GOT3 (cell line): ENCODE measurements around the gene CAST.
"Not testable (repeated sequence)": the region's sequence is repeated elsewhere in the genome, so short reads cannot be mapped to it uniquely, and the experiment has no call there.

Experiments
- DNase-seq: peaks from one replicate; lab custom pipeline; 2025; ENCODE audit warnings: mixed read lengths; lab: John Stamatoyannopoulos, UW

CAST gene

GRCh38 chr5:96712100-96712746 lies 50.0 kb downstream of the CAST start:
- no peak for DNase-seq

DNA sequence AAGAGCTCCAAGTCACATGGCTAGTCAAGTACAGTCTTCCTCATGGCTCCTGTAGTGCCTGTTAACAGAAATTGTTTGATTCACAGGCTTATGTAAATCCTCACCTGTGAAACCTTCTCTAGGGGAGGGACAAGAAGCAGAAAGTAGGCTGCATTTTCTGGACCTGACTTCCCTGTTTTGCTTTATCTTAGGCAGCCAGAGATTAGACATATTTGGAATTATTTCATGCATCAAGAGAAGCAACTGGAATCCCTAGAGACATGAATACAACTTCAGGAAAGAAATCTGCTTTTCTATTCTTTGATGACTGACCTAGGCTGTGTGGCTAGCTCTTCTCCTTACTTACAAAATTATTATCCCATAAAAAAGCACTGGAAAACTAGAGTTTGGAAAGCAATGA lies 52.3 kb downstream of the CAST start:
- no peak for DNase-seq

DNA sequence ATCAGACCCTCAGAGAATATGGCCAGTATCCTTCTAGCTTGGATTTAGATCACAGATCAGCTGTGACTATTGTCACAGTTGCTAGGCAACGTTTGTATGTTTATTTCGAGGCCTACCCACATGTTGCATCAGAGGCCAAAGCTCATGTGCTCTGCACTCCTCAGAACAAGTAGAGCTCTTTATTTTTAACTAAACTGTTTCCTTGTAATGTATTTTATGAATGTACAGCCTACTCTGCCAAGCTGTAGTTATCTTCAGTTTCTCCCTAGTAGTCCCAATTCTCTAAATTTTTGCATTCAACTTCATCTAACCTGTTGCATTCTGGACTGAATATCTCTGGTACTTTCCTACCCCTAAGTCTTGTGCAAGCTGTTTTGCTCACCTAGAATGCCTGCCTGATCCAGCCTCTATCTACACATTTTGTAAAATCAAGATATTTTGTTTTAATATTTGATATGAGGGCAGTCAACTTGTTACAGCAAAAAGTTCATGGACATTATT lies 52.8 kb downstream of the CAST start:
- no peak for DNase-seq

GRCh38 chr5:96716007-96716406 lies 53.8 kb downstream of the CAST start:
- DNase-seq, result no peak

DNA sequence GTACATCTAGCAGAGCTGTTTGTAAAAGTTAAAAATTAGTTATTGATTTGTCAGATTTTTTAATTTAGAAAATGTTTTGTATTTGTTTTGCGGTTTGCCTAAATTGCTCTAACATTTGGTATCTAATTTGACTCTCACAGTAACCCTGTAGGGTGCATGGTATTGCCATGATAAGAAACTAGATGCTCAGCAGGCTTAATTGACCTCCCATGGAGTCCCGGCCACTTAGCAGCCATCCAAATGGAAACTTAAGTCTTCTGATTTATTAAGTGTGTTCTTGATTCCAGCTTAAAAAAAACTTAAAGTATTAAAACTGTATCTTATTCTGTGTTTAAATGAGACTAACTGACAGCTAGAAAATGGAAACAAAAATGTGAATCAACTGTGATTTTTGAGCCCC lies 54.5 kb downstream of the CAST start:
- no peak for DNase-seq

DNA sequence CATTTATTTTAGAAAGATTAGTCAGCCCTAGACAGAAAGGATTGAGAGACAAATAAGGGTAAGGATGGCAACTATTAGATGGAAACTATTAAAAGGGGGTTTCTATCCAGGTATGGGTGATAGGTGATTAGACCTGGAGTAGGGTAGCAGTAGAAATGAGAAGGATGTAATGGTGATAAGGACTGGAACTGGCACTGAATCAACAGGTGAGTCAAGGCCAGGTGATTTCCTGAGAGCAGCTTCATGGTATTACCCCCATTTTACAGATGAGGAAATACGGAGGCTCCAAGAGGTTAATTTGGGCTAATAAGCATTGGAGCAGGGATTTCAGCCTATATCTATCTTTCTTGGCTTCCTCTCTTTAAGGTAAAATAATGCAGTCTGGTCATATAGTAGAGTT lies 55.7 kb downstream of the CAST start:
- DNase-seq, result no peak

GRCh38 chr5:96718635-96719077 lies 56.5 kb downstream of the CAST start:
- DNase-seq, result no peak

DNA sequence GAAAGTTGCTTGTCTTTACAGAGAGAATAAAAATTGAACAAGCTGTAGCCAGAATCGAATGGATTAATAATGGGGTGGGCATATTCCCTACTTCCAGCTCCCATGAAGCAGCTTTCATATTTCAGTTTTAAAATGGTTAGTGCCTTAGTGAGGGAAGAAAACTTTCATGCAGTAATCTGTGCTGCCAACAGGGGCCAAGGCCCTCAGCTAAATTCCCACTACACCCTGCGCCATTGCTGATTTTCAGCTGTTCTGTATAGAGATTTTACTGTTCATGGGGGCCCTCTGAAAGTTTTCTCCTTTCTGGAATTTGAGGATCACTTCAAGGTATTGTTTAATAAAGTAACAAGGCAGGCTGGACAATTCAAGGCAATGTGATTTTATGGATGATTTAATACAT lies 58.2 kb downstream of the CAST start:
- no peak for DNase-seq

DNA sequence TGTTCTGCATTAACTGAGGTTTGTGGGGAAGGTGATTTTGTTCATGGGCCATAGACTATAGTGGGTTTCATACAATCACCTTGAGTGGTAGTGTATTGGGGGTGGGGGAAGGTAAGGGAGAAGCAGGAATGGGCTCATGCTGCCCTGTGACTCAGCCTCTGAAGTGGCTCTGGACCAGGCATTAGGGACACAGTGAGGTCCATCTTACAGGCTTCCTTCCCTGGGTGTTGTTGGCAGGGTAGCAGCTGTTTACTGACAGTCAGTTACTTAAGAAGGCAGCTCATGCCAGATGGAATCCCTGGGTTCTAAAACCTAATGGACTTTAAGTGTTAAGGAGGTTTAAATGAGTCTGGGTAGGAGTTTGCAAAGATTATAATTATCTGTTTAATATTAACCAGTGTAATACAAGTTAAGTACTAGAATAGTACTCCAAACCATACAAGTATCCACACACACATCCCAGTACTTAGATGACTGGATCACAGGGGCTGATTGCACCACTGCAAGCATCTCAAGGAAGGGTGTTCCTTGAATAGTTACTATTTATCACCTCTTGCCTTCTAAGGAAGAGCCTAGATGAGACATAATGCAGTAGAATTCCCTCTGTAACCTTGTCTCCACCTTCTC lies 59.3 kb downstream of the CAST start:
- no peak for DNase-seq

GRCh38 chr5:96725257-96725656 lies 63.1 kb downstream of the CAST start:
- DNase-seq, result no peak

- no peak for DNase-seq
These were observed 64.6 kb downstream of the CAST start for GRCh38 chr5:96726802-96727201.

GRCh38 chr5:96729156-96729555 lies 67.0 kb downstream of the CAST start:
- no peak for DNase-seq

DNA sequence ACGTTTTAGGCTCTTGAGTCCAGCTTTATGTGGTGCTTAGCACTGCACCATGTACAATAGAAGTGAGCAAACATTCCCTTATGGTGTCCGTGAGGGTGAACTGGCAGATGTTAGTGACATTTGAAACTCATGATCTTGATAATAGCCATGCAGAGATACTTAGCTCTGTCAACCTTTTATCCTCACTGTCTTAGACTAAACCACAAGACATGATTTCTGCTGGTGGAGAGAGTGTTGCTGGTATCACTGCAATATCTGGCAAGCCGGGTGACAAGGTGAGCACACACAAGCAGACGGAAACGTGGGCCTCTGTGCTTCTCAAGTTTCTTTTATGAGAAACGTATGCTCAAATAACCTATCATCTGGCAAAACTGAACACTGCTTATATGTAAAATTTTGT lies 68.4 kb downstream of the CAST start:
- DNase-seq, result no peak

GRCh38 chr5:96733771-96734500 lies 71.8 kb downstream of the CAST start:
- no peak for DNase-seq

DNA sequence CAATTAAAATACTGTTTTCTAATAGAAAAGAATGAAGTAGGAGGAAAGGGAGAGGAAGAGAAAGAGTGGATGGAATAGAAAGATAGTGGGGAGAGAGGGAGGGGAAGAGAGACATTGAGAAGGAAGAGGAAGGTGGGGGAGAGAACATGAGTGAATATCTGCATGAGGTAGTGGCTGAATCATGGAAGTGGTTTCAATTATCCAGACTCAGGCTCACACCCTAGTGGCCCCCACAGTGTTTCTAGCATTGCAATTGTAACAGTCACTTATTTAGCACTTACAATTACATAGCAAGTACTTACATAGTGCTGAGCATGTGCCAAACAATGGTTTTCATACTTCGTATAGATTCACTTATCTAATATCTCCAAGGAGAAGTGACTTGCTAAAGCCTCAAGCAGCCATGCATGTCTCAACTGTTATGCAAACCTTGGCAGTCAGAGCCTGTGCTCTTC lies 72.7 kb downstream of the CAST start:
- DNase-seq, result no peak

DNA sequence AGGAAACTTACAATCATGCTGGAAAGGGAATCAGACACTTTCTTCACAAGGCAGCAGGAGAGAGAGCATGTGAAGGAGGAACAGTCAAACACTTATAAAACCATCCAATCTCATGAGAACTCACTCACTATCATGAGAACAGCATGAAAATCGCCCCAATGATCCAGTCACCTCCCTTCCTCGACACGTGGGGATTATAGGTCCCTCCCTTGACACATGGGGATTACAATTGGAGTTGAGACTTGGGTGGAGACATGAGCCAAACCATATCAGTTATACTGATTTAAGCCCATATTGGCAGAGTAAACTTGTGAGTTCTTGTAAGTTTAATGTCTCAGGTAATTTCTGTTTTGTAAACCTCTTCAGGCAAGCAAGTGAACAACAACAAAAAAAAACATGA lies 74.8 kb downstream of the CAST start:
- DNase-seq, result no peak

DNA sequence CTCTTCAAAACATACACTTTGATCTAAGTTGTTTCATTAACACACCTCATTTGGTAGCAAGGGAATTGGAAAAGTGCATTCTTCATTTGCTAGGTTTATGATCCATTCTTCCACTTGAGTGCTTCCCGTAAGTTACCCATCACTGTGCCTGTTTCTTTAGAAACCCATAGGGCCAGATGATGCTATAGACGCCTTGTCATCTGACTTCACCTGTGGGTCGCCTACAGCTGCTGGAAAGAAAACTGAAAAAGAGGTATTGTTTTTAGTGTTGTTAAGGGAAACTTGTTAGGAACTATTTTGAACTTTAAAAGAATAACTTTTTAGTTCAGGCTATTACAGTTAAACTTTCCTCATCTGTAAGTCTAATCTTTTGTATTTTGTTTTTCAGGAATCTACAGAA lies 78.9 kb downstream of the CAST start:
- DNase-seq, result no peak

GRCh38 chr5:96741891-96742309 lies 79.7 kb downstream of the CAST start:
- no peak for DNase-seq

DNA sequence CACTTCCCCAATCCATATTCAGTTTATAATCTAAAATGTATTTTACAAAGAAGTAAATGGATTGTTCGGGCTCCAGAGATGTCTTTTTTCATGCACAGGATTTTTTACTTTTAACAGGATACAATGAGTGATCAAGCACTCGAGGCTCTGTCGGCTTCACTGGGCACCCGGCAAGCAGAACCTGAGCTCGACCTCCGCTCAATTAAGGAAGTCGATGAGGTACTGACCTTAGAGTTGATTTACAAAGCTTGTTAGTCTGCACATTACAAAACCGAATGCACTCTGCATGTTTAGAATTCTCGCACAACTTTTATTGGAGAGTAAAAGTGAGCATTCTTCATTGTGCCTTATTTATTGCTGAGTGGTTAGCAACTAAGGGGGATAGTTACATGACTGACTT lies 80.4 kb downstream of the CAST start:
- DNase-seq, result no peak

- no peak for DNase-seq
These were observed 81.0 kb downstream of the CAST start for GRCh38 chr5:96743065-96743768.

DNA sequence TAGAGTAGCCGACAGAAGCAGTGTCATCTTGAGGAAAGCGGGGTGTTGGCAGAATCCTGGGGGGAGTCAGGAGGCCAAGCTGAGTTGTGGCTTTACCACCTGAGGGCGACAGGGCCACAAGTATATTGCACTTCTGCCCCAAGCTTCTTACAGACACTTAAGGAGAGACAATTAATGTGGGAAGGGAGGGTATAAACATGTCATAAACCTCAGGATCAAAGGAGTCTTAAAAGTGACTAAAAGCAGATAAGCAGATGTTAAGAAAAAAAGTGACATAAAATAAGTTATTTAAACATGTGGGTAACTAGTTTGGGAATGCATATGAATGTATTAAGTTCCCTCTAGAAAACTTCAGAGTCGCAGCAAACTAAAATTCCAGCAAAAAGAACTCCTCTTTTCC lies 81.6 kb downstream of the CAST start:
- DNase-seq, result no peak

DNA sequence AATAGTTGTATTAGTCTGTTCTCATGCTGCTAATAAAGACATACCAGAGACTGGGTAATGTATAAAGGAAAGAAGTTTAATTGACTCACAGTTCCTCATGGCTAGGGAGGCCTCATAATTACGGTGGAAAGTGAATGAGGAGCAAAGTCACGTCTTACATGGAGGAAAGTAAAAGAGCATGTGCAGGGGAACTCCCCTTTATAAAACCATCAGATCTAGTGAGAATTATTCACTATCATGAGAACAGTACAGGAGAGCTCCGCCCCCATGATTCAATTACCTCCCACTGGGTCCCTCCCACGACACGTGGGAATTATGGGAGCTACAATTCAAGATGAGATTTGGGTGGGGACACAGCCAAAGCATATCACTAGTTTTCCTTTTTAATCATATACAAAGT lies 82.0 kb downstream of the CAST start:
- DNase-seq, result not testable (repeated sequence)
